ENCODE results near the gene NEK2.
"Not testable (repeated sequence)": the region's sequence is repeated elsewhere in the genome, so short reads cannot be mapped to it uniquely, and the experiment has no call there.

NEK2 gene

GRCh38 chr1:211632117-211632807 lies 43.2 kb downstream of the NEK2 start:
- no peak for DNase-seq

- no peak for DNase-seq
Observed at GRCh38 chr1:211631168-211631567, 44.3 kb downstream of the NEK2 start.

- no peak for DNase-seq
Observed at GRCh38 chr1:211630236-211631081, 45.0 kb downstream of the NEK2 start.

GRCh38 chr1:211628417-211628816 lies 47.0 kb downstream of the NEK2 start:
- DNase-seq, result no peak

GRCh38 chr1:211627259-211627658 lies 48.2 kb downstream of the NEK2 start:
- no peak for DNase-seq

GRCh38 chr1:211625866-211626265 lies 49.6 kb downstream of the NEK2 start:
- DNase-seq, result not testable (repeated sequence)

GRCh38 chr1:211625040-211625439 lies 50.4 kb downstream of the NEK2 start:
- DNase-seq, result no peak

- no peak for DNase-seq
Observed at GRCh38 chr1:211623515-211623914, 51.9 kb downstream of the NEK2 start.

GRCh38 chr1:211621447-211622198 lies 53.8 kb downstream of the NEK2 start:
- no peak for DNase-seq

- DNase-seq, result no peak
Observed at GRCh38 chr1:211620097-211620496, 55.3 kb downstream of the NEK2 start.

GRCh38 chr1:211619033-211619996 lies 56.1 kb downstream of the NEK2 start:
- no peak for DNase-seq

GRCh38 chr1:211616965-211617297 lies 58.5 kb downstream of the NEK2 start:
- DNase-seq, result no peak

- no peak for DNase-seq
Observed at GRCh38 chr1:211616231-211616964, 59.0 kb downstream of the NEK2 start.

- DNase-seq, result no peak
Observed at GRCh38 chr1:211614615-211615014, 60.8 kb downstream of the NEK2 start.

- DNase-seq, result no peak
Observed at GRCh38 chr1:211613951-211614350, 61.5 kb downstream of the NEK2 start.

GRCh38 chr1:211613108-211613947 lies 62.1 kb downstream of the NEK2 start:
- DNase-seq, result no peak

- DNase-seq, result no peak
Observed at GRCh38 chr1:211612786-211613107, 62.7 kb downstream of the NEK2 start.

Measured in stimulated activated CD4-positive, alpha-beta T cell treated with anti-CD3 and anti-CD28 coated beads, Interleukin-2, amount 100 ng/mL, for 48 hours (primary cell).